IMR-90 (cell line): ENCODE measurements around the gene SYTL1. TPM values are rescaled to one million over a fixed set of nuclear protein-coding genes. Genes with fewer than 3 reads are reported as not detected.
A peak's percentile ranks its signal among the peaks of the same experiment; 100 is the strongest.

Experiments used
- ATAC-seq: fragments of 200-7000 bp; cut with Tn5 transposase; 2 replicates; pipeline ENCODE4 v1.9.1; 2020; ENCODE audit warnings: low read depth, mild to moderate bottlenecking, moderate library complexity
- BruUV-seq: library from RNA; stranded (reverse); fragments of 400-500 nt; replicated peaks from 2 replicates; lab custom pipeline; 2021; lab: Mats Ljungman, UMichigan
- CTCF ChIA-PET: fragments of 300-600 bp; formaldehyde crosslinking; extraction: SDS; loops from one replicate; lab custom pipeline; 2021; ENCODE audit warnings: antibody characterized with exemption; lab: Yijun Ruan, JAX
- POLR2A ChIA-PET: fragments of 300-600 bp; sonication (Branson Sonifier 250); formaldehyde crosslinking; loops from one replicate; lab custom pipeline; 2022; ENCODE audit warnings: antibody characterized with exemption; ENCODE audit not compliant: unreplicated experiment; lab: Charles Lee
- DNase-seq: peaks from one replicate; pipeline ENCODE4 v3.0.0; 2013
- H2AFZ ChIP-seq: replicated peaks from 2 replicates; pipeline ENCODE3; 2013; ENCODE audit warnings: low read length, mild to moderate bottlenecking; ENCODE audit not compliant: poor library complexity
- H2AK5ac ChIP-seq: 2 replicates; pipeline ENCODE4 v1.6.1; 2013; ENCODE audit warnings: low read depth, low read length, inconsistent platforms
- H2AK9ac ChIP-seq: replicated peaks from 2 replicates; pipeline ENCODE3; 2013; ENCODE audit warnings: mild to moderate bottlenecking, low read depth, low read length, moderate library complexity; ENCODE audit not compliant: poor library complexity
- H2BK120ac ChIP-seq: 2 replicates; pipeline ENCODE4 v1.6.1; 2013; ENCODE audit warnings: low read depth, low read length, inconsistent platforms
- H2BK15ac ChIP-seq: 3 replicates; pipeline ENCODE4 v1.6.1; 2013; ENCODE audit warnings: low read depth, low read length, inconsistent platforms
- H2BK20ac ChIP-seq: 2 replicates; pipeline ENCODE4 v1.6.1; 2013; ENCODE audit warnings: low read depth, mild to moderate bottlenecking, inconsistent platforms, low read length, moderate library complexity
- H2BK5ac ChIP-seq: 2 replicates; pipeline ENCODE4 v1.6.1; 2013; ENCODE audit warnings: mild to moderate bottlenecking, low read depth, low read length, inconsistent platforms; ENCODE audit not compliant: poor library complexity, severe bottlenecking
- H3K14ac ChIP-seq: replicated peaks from 2 replicates; pipeline ENCODE4 v1.6.1; 2013; ENCODE audit warnings: low read depth, low read length, inconsistent platforms
- H3K18ac ChIP-seq: 2 replicates; pipeline ENCODE4 v1.6.1; 2013; ENCODE audit warnings: low read depth, low read length, control low read depth
- H3K23ac ChIP-seq: 2 replicates; pipeline ENCODE4 v1.6.1; 2013; ENCODE audit warnings: low read depth, low read length, inconsistent platforms
- H3K27ac ChIP-seq: 2 replicates; pipeline ENCODE4 v1.5.1; 2013; ENCODE audit warnings: mild to moderate bottlenecking, control low read depth, low read length; ENCODE audit not compliant: insufficient read depth
- H3K27me3 ChIP-seq: 2 replicates; pipeline ENCODE4 v1.6.1; 2013; ENCODE audit warnings: low read length; ENCODE audit not compliant: control insufficient read depth, insufficient read depth
- H3K36me3 ChIP-seq: 2 replicates; pipeline ENCODE4 v1.6.1; 2013; ENCODE audit warnings: low read length, mixed read lengths; ENCODE audit not compliant: control insufficient read depth, insufficient read depth
- H3K4ac ChIP-seq: 2 replicates; pipeline ENCODE4 v1.6.1; 2013; ENCODE audit warnings: low read depth, low read length, inconsistent platforms
- H3K4me1 ChIP-seq: 2 replicates; pipeline ENCODE4 v1.6.1; 2013; ENCODE audit warnings: low read length, mixed read lengths; ENCODE audit not compliant: control insufficient read depth, insufficient read depth
- H3K4me2 ChIP-seq: 2 replicates; pipeline ENCODE4 v1.6.1; 2013; ENCODE audit warnings: low read depth, mild to moderate bottlenecking, control low read depth, low read length, moderate library complexity
- H3K4me3 ChIP-seq: 2 replicates; pipeline ENCODE4 v1.5.1; 2013; ENCODE audit warnings: low read depth, mild to moderate bottlenecking, control low read depth, low read length, moderate library complexity; ENCODE audit not compliant: insufficient read depth
- H3K56ac ChIP-seq: 2 replicates; pipeline ENCODE4 v1.6.1; 2013; ENCODE audit warnings: low read length, inconsistent platforms; ENCODE audit not compliant: insufficient read depth; ENCODE audit errors: extremely low read depth
- H3K79me1 ChIP-seq, 2 experiments: 2 replicates each; pipeline ENCODE4 v1.6.1; 2013; ENCODE audit warnings: low read length in 2 of 2, inconsistent platforms in 1 of 2, low read depth in 1 of 2
- H3K9ac ChIP-seq: 2 replicates; pipeline ENCODE4 v1.6.1; 2013; ENCODE audit warnings: low read depth, low read length, control low read depth
- H3K9me1 ChIP-seq: 2 replicates; pipeline ENCODE4 v1.6.1; 2013; ENCODE audit warnings: low read length, inconsistent platforms; ENCODE audit not compliant: insufficient read depth
- H3K9me3 ChIP-seq: 2 replicates; pipeline ENCODE4 v1.6.1; 2013; ENCODE audit warnings: low read length; ENCODE audit not compliant: control insufficient read depth, insufficient read depth
- H4K20me1 ChIP-seq: 2 replicates; pipeline ENCODE4 v1.6.1; 2013; ENCODE audit warnings: low read length, inconsistent platforms; ENCODE audit not compliant: insufficient read depth
- H4K5ac ChIP-seq: 2 replicates; pipeline ENCODE4 v1.6.1; 2013; ENCODE audit warnings: mild to moderate bottlenecking, low read depth, low read length, control low read depth
- H4K8ac ChIP-seq, 2 experiments: 2 replicates each; pipeline ENCODE4 v1.6.1; 2013; ENCODE audit warnings: low read depth in 2 of 2, low read length in 2 of 2, control low read depth in 1 of 2, inconsistent platforms in 1 of 2
- H4K91ac ChIP-seq: 2 replicates; pipeline ENCODE4 v1.6.1; 2013; ENCODE audit warnings: low read depth, low read length, inconsistent platforms; ENCODE audit not compliant: insufficient read depth
- BHLHE40 ChIP-seq: fragments of 150-350 bp; IDR thresholded peaks from 2 replicates; pipeline ENCODE4 v1.6.1; 2016; ENCODE audit warnings: mild to moderate bottlenecking, low read depth, low read length
- CEBPB ChIP-seq: IDR thresholded peaks from 2 replicates; pipeline ENCODE4 v1.6.1; 2012; ENCODE audit warnings: low read depth, low read length, improper control_type of control experiment
- CHD1 ChIP-seq: IDR thresholded peaks from 2 replicates; pipeline ENCODE4 v1.6.1; 2012; ENCODE audit warnings: low read depth, low read length, improper control_type of control experiment
- CTCF ChIP-seq: conservative IDR thresholded peaks from 2 replicates; pipeline ENCODE4 v1.5.1; 2012; ENCODE audit warnings: mild to moderate bottlenecking, low read depth, low read length, improper control_type of control experiment
- ELK1 ChIP-seq: fragments of 150-350 bp; IDR thresholded peaks from 2 replicates; pipeline ENCODE4 v1.6.1; 2016; ENCODE audit warnings: low read depth, mild to moderate bottlenecking, low read length, moderate library complexity, borderline replicate concordance
- FOS ChIP-seq: fragments of 150-350 bp; IDR thresholded peaks from 2 replicates; pipeline ENCODE4 v1.6.1; 2016; ENCODE audit warnings: low read depth, low read length
- MXI1 ChIP-seq: IDR thresholded peaks from 2 replicates; pipeline ENCODE4 v1.6.1; 2012; ENCODE audit warnings: low read depth, mild to moderate bottlenecking, low read length, moderate library complexity, borderline replicate concordance
- POLR2A ChIP-seq: IDR thresholded peaks from 2 replicates; pipeline ENCODE4 v1.6.1; 2012; ENCODE audit warnings: mild to moderate bottlenecking, low read depth, low read length
- RAD21 ChIP-seq: IDR thresholded peaks from 2 replicates; pipeline ENCODE4 v1.6.1; 2012; ENCODE audit warnings: low read length, improper control_type of control experiment
- RFX5 ChIP-seq: IDR thresholded peaks from 2 replicates; pipeline ENCODE4 v1.8.0; 2012; ENCODE audit warnings: low read depth, mild to moderate bottlenecking, low read length, moderate library complexity
- WGBS, 2 experiments: methylation state at CpG; one replicate each; pipeline versions ENCODE4 v1.1.5 to v1.1.7; 2013; ENCODE audit warnings: missing lambda C conversion rate in 2 of 2; ENCODE audit not compliant: insufficient read length in 1 of 2; ENCODE audit errors: extremely low coverage in 2 of 2; 5-methylcytosine and 5-hydroxymethylcytosine counted together
- dilution Hi-C: fragments of 300-500 bp; cut with HindIII; formaldehyde crosslinking; loops from one replicate; pipeline ENCODE4 v1.14.3; 2018; ENCODE audit warnings: low sequenced_read_pairs; ENCODE audit not compliant: unreplicated experiment
- in situ Hi-C: fragments of 300-500 bp; cut with MboI; formaldehyde crosslinking; loops from 3 replicates; pipeline ENCODE4 v1.14.3; 2019; ENCODE audit warnings: low sequenced_read_pairs, inconsistent platforms, mixed read lengths
- intact Hi-C: fragments of 100-400 bp; cut with micrococcal nuclease; formaldehyde crosslinking; loops from 2 replicates; pipeline ENCODE4 v1.10.0; 2022
- polyA plus RNA-seq, 3 experiments: library from polyadenylated mRNA; depleted of rRNA; stranded (reverse); fragments of >200 nt; gene quantifications; 2 replicates each; pipeline ENCODE4 v1.2.3, GENCODE V29; 2012; ENCODE audit warnings: low replicate concordance in 1 of 3
- total RNA-seq: library from RNA; depleted of rRNA; stranded (reverse); fragments of >200 nt; gene quantifications from 2 replicates; pipeline ENCODE4 v1.2.3, GENCODE V29; 2012

SYTL1 gene
- total and polyA plus RNA-seq, 2 of the 4 experiments (the other 2 are of a cell fraction): 0.18 to 1.0 TPM

- TF ChIP-seq FOS (no peak), RAD21 (no peak)
These were observed 7.3 kb downstream of the SYTL1 start (continued) for GRCh38 chr1:27348861-27349783.

GRCh38 chr1:27349784-27350662 lies 8.2 kb downstream of the SYTL1 start:
- no peaks in the 10 kb centered on the region; the same call in 1 of the 2 replicates for H3K27me3 ChIP-seq
- peak overlapping the region; percentile 24; the same call in 1 of the 2 replicates for H4K5ac ChIP-seq
- no peak overlapping the region for H2BK5ac ChIP-seq
- H3K4me3 ChIP-seq: peak overlapping the region; percentile 48
- H4K91ac ChIP-seq: no peak overlapping the region
- H3K9me3 ChIP-seq: no peaks in the 10 kb centered on the region
- H2BK20ac ChIP-seq: no peak overlapping the region
- H3K4me2 ChIP-seq: peak overlapping the region; percentile 64
- no peak overlapping the region for H3K27ac ChIP-seq
- no peak overlapping the region for H2BK15ac ChIP-seq
- H3K18ac ChIP-seq: no peak overlapping the region
- no peak overlapping the region for H2BK120ac ChIP-seq
- no peaks in the 10 kb centered on the region for H3K79me1 ChIP-seq
- dilution Hi-C loops: no loop called here
- WGBS, 2 experiments: 15% methylated on average over 47 of the region's 84 CpGs; no CpG with 5 or more reads in 1 of the 2 experiments
- no peaks in the 10 kb centered on the region; the same call in 1 of the 2 replicates for H3K9me1 ChIP-seq
- H3K9ac ChIP-seq: no peak overlapping the region
- H3K56ac ChIP-seq: no peak overlapping the region
- intact Hi-C loops: no loop called here
- POLR2A ChIA-PET: no interaction called here
- peaks cover under 1% of the 10 kb centered on the region; the same call in 1 of the 2 replicates for H3K36me3 ChIP-seq
- peaks cover 6% of the 10 kb centered on the region; the same call in 1 of the 2 replicates for H3K4me1 ChIP-seq
- CTCF ChIA-PET: interaction anchor here (0.6 kb wide), 1 partner anchor 877 kb away, joined by 7 read pairs; no protein-coding TSS in a partner anchor
- no TSS peak for BruUV-seq
- ATAC-seq (peak; percentile 92), DNase-seq (peak; percentile 60)
- no peaks in the 10 kb centered on the region for H4K20me1 ChIP-seq
- in situ Hi-C loops: no loop called here
- no peak overlapping the region for H3K23ac ChIP-seq
- peak overlapping the region; percentile 65; the same call in 1 of the 2 replicates for H3K4ac ChIP-seq
- 0 out of 2 replicates have a peak overlapping the region, but pooled peaks have one; percentile 17 for H3K14ac ChIP-seq
- peak overlapping the region in 1 of 2 experiments; percentile 49; a peak in 2 of 4 replicates for H4K8ac ChIP-seq
- H2AK5ac ChIP-seq: peak overlapping the region; percentile 0; the same call in 1 of the 2 replicates
- H2AK9ac ChIP-seq: peak overlapping the region; percentile 22
- H2AFZ ChIP-seq: peak overlapping the region; percentile 95
- TF ChIP-seq ELK1: no peak
- TF ChIP-seq CEBPB: no peak
- TF ChIP-seq CHD1: no peak
- no peak for TF ChIP-seq RAD21
- TF ChIP-seq RFX5: no peak
- no peak for TF ChIP-seq POLR2A
- no peak for TF ChIP-seq CTCF
- peak; percentile 86 for TF ChIP-seq BHLHE40
- no peak for TF ChIP-seq MXI1
